ENCODE results near the gene FAM117B. TPM values are rescaled to one million over a fixed set of nuclear protein-coding genes. Genes with fewer than 3 reads are reported as not detected.
"Not testable (repeated sequence)": the region's sequence is repeated elsewhere in the genome, so short reads cannot be mapped to it uniquely, and the experiment has no call there.

FAM117B gene
- total RNA-seq, 4 donors from 2014 or later: 6.7 to 15.6 (median 9.4) TPM

DNA sequence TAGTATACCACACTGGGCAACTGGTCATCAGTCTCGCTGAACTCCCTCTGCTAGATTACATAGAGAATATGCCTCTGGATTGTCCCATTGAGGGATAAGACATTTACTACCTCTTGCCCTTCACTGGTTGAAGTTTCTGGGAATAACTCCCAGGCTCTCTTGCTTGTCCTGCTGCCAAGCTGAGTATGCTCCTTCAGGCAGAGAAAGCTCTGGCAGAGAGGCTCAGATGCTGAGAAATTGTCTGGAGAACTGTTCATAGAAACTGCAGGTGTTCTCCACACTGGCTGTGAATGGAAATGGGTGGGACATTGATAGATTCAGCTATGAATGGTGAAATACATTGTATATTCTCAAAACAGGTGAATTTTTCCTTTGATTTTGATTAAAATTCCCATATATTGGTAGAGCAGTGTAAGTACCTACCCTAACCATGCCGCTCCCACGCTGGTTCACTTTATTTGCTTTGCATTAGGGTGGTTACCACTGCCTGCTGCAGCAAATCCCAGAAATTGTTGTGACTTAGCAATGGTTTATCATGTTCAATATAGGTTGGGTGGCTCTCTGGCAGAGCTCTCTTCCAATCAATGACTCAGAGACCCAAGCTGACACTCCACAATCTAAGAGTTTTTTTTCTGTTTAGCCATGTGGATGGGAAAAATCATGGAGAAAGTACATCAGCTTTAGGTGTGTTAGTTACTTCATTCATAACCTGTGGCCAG lies 36.7 kb downstream of the FAM117B start:
- H3K4me3 ChIP-seq: no peak overlapping the region
- no peak for DNase-seq
- WGBS, 2 donors: 36 to 54% methylated on average over 2 to 3 of the region's 3 CpGs
- H3K36me3 ChIP-seq: no peaks in the 10 kb centered on the region
- no peak for TF ChIP-seq POLR2A (IDR thresholded peaks at IDR 0.05)
- TF ChIP-seq, protein P1, sequence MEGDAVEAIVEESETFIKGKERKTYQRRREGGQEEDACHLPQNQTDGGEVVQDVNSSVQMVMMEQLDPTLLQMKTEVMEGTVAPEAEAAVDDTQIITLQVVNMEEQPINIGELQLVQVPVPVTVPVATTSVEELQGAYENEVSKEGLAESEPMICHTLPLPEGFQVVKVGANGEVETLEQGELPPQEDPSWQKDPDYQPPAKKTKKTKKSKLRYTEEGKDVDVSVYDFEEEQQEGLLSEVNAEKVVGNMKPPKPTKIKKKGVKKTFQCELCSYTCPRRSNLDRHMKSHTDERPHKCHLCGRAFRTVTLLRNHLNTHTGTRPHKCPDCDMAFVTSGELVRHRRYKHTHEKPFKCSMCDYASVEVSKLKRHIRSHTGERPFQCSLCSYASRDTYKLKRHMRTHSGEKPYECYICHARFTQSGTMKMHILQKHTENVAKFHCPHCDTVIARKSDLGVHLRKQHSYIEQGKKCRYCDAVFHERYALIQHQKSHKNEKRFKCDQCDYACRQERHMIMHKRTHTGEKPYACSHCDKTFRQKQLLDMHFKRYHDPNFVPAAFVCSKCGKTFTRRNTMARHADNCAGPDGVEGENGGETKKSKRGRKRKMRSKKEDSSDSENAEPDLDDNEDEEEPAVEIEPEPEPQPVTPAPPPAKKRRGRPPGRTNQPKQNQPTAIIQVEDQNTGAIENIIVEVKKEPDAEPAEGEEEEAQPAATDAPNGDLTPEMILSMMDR (IDR thresholded peaks at IDR 0.05): no peak
- H3K27ac ChIP-seq: peak overlapping the region; percentile 19 to 72 (median 50)
- intact Hi-C loops (cut with DNase I): no loop called here
- H3K27me3 ChIP-seq: no peaks in the 10 kb centered on the region
- no peaks in the 10 kb centered on the region for H3K9me3 ChIP-seq
- H3K4me1 ChIP-seq: peaks cover 0 to 42% (median 23%) of the 10 kb centered on the region in 3 donors

DNA sequence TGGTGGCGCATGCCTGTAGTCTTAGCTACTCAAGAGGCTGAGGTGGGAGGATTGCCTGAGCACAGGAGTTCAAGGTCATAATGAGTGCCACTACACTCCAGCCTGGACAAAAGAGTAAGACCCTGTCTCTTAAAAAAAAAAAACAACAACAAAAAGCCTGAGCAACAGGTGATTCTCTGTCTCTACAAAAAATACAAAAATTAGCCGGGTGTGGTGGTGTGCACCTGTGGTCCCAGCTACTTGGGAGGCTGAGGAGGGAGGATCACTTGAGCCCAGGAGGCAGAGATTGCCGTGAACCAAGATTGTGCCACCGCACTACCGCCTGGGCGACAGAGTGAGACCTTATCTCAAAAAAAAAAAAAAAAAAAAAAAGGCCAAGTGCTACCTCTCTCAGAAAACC lies 40.3 kb downstream of the FAM117B start:
- peaks cover 0 to 30% (median 23%) of the 10 kb centered on the region in 3 donors for H3K4me1 ChIP-seq
- DNase-seq; intact Hi-C loops (cut with DNase I); H3K9me3 ChIP-seq; H3K36me3 ChIP-seq; H3K27ac ChIP-seq; H3K27me3 ChIP-seq; H3K4me3 ChIP-seq: not testable (repeated sequence)
- WGBS, 2 donors: 98 to 100% methylated on average over 5 to 6 of the region's 6 CpGs

DNA sequence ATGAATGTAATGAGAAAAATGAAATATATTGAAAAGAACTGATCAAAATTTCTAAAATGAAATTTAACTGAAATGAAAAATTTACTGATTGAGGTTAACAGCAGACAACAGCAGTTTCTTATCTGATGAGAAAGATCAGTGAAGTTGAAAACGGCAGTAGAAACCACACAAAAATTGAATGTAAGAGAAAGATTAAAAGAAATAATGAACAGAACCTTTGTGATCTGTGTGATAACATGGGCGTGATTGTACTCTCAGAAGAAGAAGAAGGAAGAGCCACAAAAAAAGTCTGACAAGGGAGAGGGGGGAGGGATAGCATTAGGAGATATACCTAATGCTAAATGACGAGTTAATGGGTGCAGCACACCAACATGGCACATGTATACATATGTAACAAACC lies 45.2 kb downstream of the FAM117B start:
- H3K27me3 ChIP-seq: no peaks in the 10 kb centered on the region
- H3K4me1 ChIP-seq: no peaks in the 10 kb centered on the region
- TF ChIP-seq POLR2A (IDR thresholded peaks at IDR 0.05): no peak
- TF ChIP-seq, protein P1 (IDR thresholded peaks at IDR 0.05): no peak
- H3K27ac ChIP-seq: no peak overlapping the region
- no peaks in the 10 kb centered on the region for H3K36me3 ChIP-seq
- no peak for DNase-seq
- intact Hi-C loops (cut with DNase I): no loop called here
- 72 to 84% methylated on average over 3 of the region's 3 CpGs for WGBS, 2 donors
- H3K9me3 ChIP-seq: peaks cover 0 to 12% (median 0%) of the 10 kb centered on the region in 3 donors
- H3K4me3 ChIP-seq: no peak overlapping the region

DNA sequence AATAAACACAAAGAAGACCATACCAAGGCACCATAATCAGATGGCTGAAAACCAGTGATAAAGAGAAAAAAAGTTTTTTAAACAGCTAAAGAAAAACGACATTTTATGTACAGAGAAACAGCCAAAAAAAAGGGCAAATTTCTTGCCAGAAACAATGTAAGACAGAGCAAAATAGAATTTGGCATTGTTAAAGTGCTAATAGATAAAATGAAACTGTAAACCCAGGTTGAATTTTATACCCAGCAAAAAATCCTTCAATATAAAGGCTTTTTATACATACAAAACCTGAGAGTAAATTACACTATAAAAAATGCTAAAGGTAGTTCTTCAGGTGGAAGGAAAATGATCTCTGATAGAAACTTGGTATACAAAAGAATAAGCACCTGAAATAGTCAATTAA lies 45.7 kb downstream of the FAM117B start:
- DNase-seq: no peak
- H3K9me3 ChIP-seq: peaks cover 0 to 12% (median 0%) of the 10 kb centered on the region in 3 donors

DNA sequence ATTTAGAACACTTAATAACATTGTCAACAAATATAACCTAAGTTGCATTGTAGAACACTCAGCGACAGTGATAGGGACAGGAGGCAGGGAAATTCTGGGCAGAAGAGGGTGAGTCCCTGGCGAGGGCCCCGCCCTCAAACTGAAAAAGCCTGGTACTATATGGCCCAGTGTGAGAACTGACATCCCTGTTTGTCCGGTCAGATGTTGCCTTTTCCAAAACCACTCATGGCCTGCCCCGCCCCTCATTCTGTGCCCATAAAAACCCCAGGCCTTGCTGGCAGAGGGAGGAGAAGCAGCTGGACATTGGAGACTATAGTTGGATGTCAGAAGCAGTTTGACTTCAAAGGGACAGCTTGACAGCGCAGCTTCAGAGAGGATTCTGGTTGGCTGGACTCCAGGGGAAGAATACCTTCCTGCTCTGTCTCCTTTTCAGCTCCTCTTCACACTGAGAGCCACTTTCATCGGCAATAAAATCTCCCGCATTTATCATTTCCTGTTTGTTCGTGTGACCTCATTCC lies 47.0 kb downstream of the FAM117B start:
- intact Hi-C loops (cut with DNase I): no loop called here
- DNase-seq: no peak
- H3K36me3 ChIP-seq: no peaks in the 10 kb centered on the region
- peaks cover 0 to 12% (median 0%) of the 10 kb centered on the region in 3 donors for H3K9me3 ChIP-seq
- H3K27me3 ChIP-seq: no peaks in the 10 kb centered on the region
- no peak overlapping the region for H3K27ac ChIP-seq
- TF ChIP-seq POLR2A (IDR thresholded peaks at IDR 0.05): no peak
- TF ChIP-seq, protein P1 (IDR thresholded peaks at IDR 0.05): no peak
- WGBS, 2 donors: 91 to 94% methylated on average over 9 of the region's 9 CpGs
- H3K4me1 ChIP-seq: no peaks in the 10 kb centered on the region
- H3K4me3 ChIP-seq: no peak overlapping the region

More for the DNA sequence above, 45.7 kb downstream of the FAM117B start:
- H3K4me1 ChIP-seq: no peaks in the 10 kb centered on the region
- H3K27me3 ChIP-seq: no peaks in the 10 kb centered on the region
- WGBS, 2 donors: 71 to 79% methylated on average over 1 of the region's 1 CpG
- no peak overlapping the region for H3K27ac ChIP-seq
- intact Hi-C loops (cut with DNase I): no loop called here
- TF ChIP-seq POLR2A (IDR thresholded peaks at IDR 0.05): no peak
- TF ChIP-seq, protein P1 (IDR thresholded peaks at IDR 0.05): no peak
- no peaks in the 10 kb centered on the region for H3K36me3 ChIP-seq
- H3K4me3 ChIP-seq: no peak overlapping the region

Measured in esophagus squamous epithelium (tissue), 5 donors.